Osteocyte (in vitro differentiated cells): ENCODE results near the gene NAIF1. TPM values are rescaled to one million over a fixed set of nuclear protein-coding genes. Genes with fewer than 3 reads are reported as not detected.

Experiments used
- DNase-seq: peaks from one replicate; pipeline ENCODE4 v3.0.0; 2021; ENCODE audit warnings: mixed read lengths; ENCODE audit not compliant: unreplicated experiment; ENCODE audit errors: extremely low spot score
- H3K27ac Mint-ChIP-seq: one replicate; pipeline ENCODE4 v1.8.0; 2021; ENCODE audit warnings: mild to moderate bottlenecking, mixed read lengths; ENCODE audit not compliant: unreplicated experiment
- H3K27me3 Mint-ChIP-seq: one replicate; pipeline ENCODE4 v1.8.0; 2021; ENCODE audit warnings: mixed read lengths; ENCODE audit not compliant: unreplicated experiment
- H3K36me3 Mint-ChIP-seq: one replicate; pipeline ENCODE4 v1.8.0; 2021; ENCODE audit warnings: mixed read lengths; ENCODE audit not compliant: unreplicated experiment
- H3K4me1 Mint-ChIP-seq: one replicate; pipeline ENCODE4 v1.8.0; 2021; ENCODE audit warnings: mixed read lengths; ENCODE audit not compliant: unreplicated experiment
- H3K4me3 Mint-ChIP-seq: one replicate; pipeline ENCODE4 v1.8.0; 2021; ENCODE audit warnings: mild to moderate bottlenecking, moderate library complexity, mixed read lengths; ENCODE audit not compliant: unreplicated experiment
- H3K9me3 Mint-ChIP-seq: one replicate; pipeline ENCODE4 v1.8.0; 2021; ENCODE audit warnings: mixed read lengths; ENCODE audit not compliant: unreplicated experiment
- total RNA-seq: library from RNA; stranded (reverse); gene quantifications from 2 replicates; pipeline ENCODE4 v1.2.1, GENCODE V29; 2021
- TF ChIP-seq, protein P1 (sequence below): fragments of 200-600 bp; sonication (generic); IDR thresholded peaks from 2 replicates; pipeline ENCODE4 v1.5.0; 2021; ENCODE audit warnings: antibody characterized with exemption, mild to moderate bottlenecking, moderate library complexity

NAIF1 gene
- total RNA-seq, 1 donor from 2014 or later: 8.4 TPM

DNA sequence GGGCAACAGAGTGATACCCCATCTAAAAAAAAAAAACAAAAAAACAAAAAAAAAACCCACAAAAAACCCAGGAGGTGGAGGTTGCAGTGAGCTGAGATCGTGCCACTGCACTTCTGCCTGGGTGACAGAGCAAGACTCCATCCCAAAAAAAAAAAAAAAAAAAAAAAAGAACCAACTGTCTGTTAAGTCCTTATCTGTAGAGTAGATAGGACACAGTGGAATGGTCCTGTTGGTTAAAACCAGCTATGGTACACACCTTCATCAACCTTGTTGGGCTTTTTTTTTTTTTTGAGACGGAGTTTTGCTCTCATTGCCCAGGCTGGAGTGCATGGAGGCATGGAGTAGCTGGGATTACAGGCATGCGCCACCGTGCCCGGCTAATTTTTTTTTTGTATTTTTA is 13.1 kb upstream of the NAIF1 start:
- TF ChIP-seq, protein P1, sequence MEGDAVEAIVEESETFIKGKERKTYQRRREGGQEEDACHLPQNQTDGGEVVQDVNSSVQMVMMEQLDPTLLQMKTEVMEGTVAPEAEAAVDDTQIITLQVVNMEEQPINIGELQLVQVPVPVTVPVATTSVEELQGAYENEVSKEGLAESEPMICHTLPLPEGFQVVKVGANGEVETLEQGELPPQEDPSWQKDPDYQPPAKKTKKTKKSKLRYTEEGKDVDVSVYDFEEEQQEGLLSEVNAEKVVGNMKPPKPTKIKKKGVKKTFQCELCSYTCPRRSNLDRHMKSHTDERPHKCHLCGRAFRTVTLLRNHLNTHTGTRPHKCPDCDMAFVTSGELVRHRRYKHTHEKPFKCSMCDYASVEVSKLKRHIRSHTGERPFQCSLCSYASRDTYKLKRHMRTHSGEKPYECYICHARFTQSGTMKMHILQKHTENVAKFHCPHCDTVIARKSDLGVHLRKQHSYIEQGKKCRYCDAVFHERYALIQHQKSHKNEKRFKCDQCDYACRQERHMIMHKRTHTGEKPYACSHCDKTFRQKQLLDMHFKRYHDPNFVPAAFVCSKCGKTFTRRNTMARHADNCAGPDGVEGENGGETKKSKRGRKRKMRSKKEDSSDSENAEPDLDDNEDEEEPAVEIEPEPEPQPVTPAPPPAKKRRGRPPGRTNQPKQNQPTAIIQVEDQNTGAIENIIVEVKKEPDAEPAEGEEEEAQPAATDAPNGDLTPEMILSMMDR: no peak
- H3K4me1 Mint-ChIP-seq: peaks cover 49% of the 10 kb centered on the region
- DNase-seq: no peak
- H3K27me3 Mint-ChIP-seq: no peaks in the 10 kb centered on the region
- peak overlapping the region; percentile 99 for H3K27ac Mint-ChIP-seq
- H3K36me3 Mint-ChIP-seq: no peaks in the 10 kb centered on the region
- no peaks in the 10 kb centered on the region for H3K9me3 Mint-ChIP-seq
- H3K4me3 Mint-ChIP-seq: no peak overlapping the region

GRCh38 chr9:128078504-128079434 is 11.6 kb upstream of the NAIF1 start:
- Mint-ChIP-seq H3K4me3 (no peak overlapping the region), H3K4me1 (peaks cover 50% of the 10 kb centered on the region), H3K36me3 (no peaks in the 10 kb centered on the region), H3K9me3 (no peaks in the 10 kb centered on the region), H3K27me3 (no peaks in the 10 kb centered on the region), H3K27ac (peak overlapping the region; percentile 81)
- TF ChIP-seq, protein P1: no peak
- DNase-seq: no peak

- Mint-ChIP-seq H3K4me3 (no peak overlapping the region), H3K27ac (peak overlapping the region; percentile 50), H3K9me3 (no peaks in the 10 kb centered on the region), H3K36me3 (no peaks in the 10 kb centered on the region), H3K4me1 (peaks cover 56% of the 10 kb centered on the region), H3K27me3 (no peaks in the 10 kb centered on the region)
- DNase-seq: no peak
- TF ChIP-seq, protein P1: no peak
These were observed 10.9 kb upstream of the NAIF1 start for GRCh38 chr9:128077847-128078503.

- TF ChIP-seq, protein P1: no peak
- Mint-ChIP-seq H3K4me3 (no peak overlapping the region), H3K27ac (peak overlapping the region; percentile 92), H3K27me3 (no peaks in the 10 kb centered on the region), H3K9me3 (no peaks in the 10 kb centered on the region), H3K4me1 (peaks cover 52% of the 10 kb centered on the region), H3K36me3 (no peaks in the 10 kb centered on the region)
- no peak for DNase-seq
These were observed 6.2 kb upstream of the NAIF1 start for GRCh38 chr9:128073253-128073886.
